GM21423 (cell line): Measurements from ENCODE around the gene HAPLN3.

Experiments
- ATAC-seq: cut with Tn5 transposase; IDR thresholded peaks from one replicate; pipeline ENCODE4 v1.9.1; 2021; ENCODE audit warnings: mild to moderate bottlenecking, moderate library complexity; ENCODE audit not compliant: unreplicated experiment

HAPLN3 gene

DNA sequence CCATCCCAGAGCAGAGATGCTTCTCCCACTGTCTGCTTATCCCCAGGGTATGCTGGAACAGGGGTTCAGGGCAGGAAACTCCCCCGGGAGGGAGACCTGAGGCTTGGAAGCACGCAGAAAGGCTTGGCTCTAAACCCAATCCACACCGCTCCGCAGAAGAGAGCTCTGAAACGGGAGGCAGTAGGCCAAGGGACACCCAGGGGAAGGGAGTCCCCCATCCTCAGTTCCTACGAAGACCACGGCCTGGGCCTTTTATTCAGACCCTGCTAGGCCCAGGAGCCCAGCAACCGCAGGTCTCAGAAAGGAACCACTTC is 1.8 kb upstream of the HAPLN3 start:
- ATAC-seq = no peak

- no peak for ATAC-seq
Measured at GRCh38 chr15:88896333-88897033, 1.1 kb upstream of the HAPLN3 start.

DNA sequence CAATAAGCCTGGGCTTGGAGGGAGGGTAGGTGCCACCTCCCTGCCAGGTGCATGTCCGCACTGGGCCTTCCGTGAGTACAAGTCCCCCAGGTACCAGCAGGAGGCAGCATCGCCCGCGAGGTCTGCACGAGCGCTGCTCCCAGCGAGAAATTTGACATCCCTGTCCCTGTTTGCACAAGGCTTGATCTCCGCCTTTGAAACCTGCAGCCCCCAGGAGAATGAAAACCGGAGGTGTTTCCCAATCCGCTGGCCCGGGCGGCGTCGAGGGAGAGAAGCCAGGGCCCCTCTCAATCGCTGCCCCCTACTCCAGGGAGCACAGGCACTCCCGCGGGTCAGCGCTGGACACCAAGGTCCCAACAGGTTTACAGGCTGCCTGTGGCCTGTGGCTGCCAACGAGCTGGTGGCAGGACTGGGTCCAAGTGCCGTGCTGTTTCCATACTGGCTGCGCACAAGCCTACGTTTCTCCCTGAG is 961 bp downstream of the HAPLN3 start:
- ATAC-seq = no peak

- ATAC-seq = no peak
Measured at GRCh38 chr15:88891540-88892254, 3.6 kb downstream of the HAPLN3 start.

DNA sequence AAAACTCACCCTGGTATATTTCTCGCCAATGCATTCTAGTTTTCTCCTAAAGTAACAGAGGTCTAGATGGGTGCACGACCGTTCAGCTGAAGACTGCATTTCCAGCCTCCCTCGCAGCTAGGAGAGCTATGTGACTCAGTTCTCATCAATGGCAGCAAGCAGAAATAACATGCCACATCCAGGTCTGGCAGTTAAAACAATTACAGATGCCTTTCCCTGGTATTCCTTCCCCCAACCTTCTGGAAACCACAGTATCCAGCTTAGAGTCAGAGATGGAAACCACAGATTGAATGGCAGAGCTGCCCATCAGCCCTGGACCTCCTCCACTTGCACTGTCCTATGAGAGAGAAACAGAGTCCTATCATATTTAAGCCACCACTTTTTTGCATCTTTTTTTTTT is 4.8 kb downstream of the HAPLN3 start:
- no peak for ATAC-seq

- ATAC-seq = no peak
Measured at GRCh38 chr15:88888719-88889118, 6.6 kb downstream of the HAPLN3 start.

DNA sequence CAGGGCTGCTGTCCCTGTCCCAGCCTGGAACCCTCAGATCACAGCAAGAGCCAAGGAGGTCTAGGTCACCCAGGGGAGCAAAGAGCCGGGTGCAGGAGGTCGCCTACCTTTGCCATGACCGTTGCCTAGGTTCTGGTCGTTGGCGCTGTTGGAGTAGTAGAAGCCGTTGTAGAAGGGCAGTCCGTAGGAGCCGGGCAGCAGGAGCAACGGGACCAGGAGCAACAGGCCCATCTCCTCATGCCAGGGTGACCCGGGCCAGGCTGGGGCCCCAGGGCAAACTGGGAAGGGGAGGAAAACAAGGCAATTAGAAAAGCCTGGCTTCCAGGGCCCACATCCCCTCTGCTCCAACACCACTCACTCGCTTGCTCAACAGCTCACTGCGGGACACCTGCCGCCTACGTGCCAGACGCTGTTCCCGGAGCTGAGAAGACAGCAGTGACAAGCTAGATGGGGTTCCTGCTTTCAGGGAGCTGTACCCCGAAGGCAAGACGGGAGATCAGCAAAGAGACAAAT is 8.2 kb downstream of the HAPLN3 start:
- no peak for ATAC-seq

DNA sequence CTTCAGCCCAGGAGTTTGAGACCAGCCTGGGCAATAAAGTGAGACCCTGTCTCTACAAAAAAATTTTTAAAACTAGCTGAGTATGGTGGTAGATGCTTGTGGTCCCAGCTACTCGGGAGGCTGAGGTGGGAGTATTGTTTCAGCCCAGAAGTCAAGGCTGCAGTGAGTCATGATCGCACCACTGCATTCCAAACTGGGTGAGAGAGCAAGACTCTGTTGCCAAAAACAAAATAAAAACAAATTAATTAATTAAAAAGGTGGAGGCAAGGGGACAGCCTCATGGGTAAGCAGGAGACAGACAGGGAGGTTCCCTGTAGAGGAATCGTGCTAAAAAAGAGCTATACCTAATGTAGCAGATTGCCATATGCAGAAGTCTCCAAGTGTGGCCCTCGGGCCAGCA is 12.6 kb downstream of the HAPLN3 start:
- no peak for ATAC-seq

- ATAC-seq = no peak
Measured at GRCh38 chr15:88881775-88882174, 13.6 kb downstream of the HAPLN3 start.

GRCh38 chr15:88880944-88881740 is 14.2 kb downstream of the HAPLN3 start:
- ATAC-seq = no peak

DNA sequence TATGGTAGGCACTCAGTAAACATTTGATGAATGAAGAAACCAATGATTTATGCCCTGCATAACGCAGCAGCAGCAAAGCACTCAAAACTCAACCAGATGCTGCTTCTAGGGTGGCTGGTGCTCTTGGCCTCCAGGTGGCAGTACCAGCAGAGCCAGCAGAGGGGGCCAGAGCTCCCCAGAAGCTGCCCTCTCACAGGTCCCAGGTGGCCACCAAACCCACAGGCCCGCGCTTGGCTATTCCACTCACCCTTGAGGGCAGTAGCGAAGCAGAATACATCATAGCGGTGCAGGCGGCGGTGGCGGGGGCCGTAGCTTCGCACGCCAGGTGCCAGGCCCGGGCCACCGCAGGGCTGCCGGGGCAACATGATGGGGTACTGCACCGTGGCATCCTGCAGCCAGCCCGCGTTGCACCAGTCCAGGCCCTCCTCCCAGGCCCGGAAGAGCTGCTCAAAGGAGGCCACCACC is 16.6 kb downstream of the HAPLN3 start:
- ATAC-seq = no peak

GRCh38 chr15:88877906-88878305 is 17.4 kb downstream of the HAPLN3 start:
- no peak for ATAC-seq

DNA sequence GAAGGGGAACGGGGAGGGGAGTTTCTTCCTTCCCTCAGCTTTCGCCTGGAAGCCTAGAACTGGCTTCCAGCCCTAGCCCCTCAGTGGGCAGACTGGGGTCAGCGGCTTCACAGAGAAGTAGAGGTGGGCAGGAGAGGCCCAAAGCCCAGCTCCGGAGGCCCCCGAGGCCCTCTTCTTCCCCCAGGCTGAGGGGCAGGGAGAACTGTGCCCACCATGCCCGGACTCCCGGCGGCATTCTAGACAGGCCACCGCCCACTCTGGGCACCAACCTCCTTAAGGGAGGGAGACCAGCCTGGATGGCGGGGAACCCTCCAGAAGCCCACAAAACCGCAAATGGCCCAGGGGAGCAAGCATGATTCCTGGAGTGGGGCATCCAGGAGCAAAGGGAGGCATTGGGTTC is 17.9 kb downstream of the HAPLN3 start:
- ATAC-seq = no peak

GRCh38 chr15:88876573-88876972 is 18.8 kb downstream of the HAPLN3 start:
- ATAC-seq = no peak

DNA sequence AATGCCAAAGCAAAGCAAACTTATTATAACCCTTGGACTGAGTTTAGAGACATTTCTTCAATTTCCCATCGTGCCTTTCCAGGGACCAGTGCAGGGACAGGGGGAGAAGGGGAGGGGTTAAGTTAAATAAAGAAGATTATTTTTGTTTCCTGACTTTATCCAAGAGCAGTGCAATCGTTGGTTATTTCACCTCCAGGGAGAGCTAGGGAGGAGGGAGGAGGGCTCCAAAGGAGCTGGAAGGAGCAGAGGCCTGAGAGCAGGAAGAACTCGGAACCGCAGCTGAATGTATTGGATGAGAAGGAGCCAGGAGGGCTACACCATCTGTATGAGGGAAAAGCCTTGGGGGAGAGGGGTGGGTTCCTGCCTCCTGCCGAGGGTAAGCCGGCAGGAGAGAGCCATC is 20.7 kb downstream of the HAPLN3 start:
- no peak for ATAC-seq

- ATAC-seq = no peak
Measured at GRCh38 chr15:88874275-88874674, 21.1 kb downstream of the HAPLN3 start.

DNA sequence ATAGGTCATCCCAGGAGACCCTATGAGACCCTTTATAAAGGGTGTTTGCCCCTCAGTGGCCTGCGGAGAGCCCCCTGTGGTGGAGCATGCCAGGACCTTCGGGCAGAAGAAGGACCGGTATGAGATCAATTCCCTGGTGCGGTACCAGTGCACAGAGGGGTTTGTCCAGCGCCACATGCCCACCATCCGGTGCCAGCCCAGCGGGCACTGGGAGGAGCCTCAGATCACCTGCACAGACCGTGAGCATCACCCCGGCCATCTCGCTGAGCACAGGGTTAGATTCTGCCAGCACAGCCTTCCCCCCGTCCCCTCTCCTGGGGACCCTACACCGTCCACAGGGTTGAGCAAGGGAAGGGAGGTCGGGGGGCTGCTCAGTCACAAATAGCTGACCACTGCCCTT is 21.6 kb downstream of the HAPLN3 start:
- ATAC-seq = no peak

DNA sequence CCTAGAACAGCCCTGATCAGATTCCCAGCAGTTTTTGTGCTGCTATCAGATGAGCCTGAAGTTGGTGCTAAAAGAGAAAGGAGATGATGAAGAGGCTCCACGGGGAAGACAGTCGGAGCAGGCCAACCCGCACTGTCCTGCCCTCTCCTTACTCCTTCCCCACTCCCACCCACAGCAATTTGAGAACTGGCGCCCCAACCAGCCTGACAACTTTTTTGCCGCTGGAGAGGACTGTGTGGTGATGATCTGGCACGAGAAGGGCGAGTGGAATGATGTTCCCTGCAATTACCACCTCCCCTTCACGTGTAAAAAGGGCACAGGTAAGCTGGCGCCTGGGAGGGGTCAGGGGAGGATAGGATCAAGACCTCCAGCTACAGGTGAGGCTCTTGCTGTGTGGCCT is 22.6 kb downstream of the HAPLN3 start:
- no peak for ATAC-seq

DNA sequence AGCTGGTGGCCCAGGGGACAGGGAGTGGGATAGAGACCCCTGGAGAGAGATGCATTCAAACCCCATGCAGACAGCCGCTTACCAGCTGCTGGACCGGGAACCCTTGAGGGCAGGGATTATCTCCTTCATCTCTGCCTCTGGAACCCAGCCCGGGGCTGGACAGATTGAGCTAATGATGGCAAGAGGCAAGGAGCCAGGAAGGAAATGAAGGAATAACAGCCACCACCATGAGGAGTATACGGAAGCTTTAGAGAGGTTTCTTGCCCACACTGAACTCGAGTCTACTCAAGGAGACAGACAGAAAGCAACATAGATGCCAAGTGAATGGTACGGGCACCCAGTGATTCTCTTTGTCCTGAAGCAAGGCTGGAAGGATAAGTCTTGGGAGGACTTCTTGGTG is 23.2 kb downstream of the HAPLN3 start:
- no peak for ATAC-seq

DNA sequence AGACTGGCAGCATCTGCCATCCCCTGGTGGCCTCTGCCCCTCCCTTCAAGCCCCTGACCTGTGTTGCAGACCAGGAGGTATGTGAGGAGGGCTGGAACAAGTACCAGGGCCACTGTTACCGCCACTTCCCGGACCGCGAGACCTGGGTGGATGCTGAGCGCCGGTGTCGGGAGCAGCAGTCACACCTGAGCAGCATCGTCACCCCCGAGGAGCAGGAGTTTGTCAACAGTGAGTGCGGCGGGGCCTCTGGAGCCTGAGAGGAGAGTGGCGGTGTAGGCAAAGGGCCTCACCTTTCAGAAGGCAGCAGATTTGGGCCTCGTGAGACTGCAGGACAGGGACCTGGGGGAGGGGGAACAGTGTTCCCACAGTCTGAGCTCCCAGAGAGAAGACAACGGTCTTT is 24.0 kb downstream of the HAPLN3 start:
- ATAC-seq = no peak

GRCh38 chr15:88866295-88866881 is 29.0 kb downstream of the HAPLN3 start:
- ATAC-seq = no peak
